ENCODE data around the gene SLC3A2.
A peak's percentile ranks its signal among the peaks of the same experiment; 100 is the strongest.
"Not testable (repeated sequence)": the region's sequence is repeated elsewhere in the genome, so short reads cannot be mapped to it uniquely, and the experiment has no call there.

The SLC3A2 gene

GRCh38 chr11:62852523-62853188, 28.0 kb upstream of the SLC3A2 start:
- DNase-seq: no peak

DNA sequence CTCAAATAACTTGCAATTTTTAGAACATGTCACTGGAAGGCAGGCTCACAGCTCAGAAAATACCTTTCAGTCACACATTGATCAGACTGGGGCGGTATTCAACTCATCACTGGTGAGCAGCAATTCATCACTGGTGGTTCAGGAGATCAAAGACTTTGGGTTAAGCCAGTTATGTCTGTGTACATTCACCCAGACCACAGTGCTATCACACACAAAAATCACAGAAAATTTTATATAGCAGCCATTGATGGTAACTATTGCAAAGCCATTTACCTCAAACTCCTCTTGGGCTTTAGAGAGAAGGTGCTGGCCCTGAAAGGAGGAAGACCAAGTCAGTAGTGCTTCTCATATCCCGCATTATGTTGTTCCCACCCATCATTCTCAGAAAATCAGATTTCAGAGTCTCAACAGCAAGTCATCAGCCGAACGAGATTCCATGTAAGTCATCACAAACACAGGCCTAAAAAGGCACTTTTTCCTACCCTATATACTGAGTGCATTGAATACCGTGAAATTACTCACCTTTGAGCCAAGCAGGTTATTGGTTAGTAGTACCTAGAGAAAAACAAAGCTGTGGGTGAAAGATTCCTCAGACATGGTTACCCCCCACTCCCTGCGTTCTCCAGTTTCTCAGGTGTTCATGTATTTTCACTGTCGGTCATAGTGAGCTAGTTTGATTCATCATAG, 27.3 kb upstream of the SLC3A2 start:
- DNase-seq: no peak

DNA sequence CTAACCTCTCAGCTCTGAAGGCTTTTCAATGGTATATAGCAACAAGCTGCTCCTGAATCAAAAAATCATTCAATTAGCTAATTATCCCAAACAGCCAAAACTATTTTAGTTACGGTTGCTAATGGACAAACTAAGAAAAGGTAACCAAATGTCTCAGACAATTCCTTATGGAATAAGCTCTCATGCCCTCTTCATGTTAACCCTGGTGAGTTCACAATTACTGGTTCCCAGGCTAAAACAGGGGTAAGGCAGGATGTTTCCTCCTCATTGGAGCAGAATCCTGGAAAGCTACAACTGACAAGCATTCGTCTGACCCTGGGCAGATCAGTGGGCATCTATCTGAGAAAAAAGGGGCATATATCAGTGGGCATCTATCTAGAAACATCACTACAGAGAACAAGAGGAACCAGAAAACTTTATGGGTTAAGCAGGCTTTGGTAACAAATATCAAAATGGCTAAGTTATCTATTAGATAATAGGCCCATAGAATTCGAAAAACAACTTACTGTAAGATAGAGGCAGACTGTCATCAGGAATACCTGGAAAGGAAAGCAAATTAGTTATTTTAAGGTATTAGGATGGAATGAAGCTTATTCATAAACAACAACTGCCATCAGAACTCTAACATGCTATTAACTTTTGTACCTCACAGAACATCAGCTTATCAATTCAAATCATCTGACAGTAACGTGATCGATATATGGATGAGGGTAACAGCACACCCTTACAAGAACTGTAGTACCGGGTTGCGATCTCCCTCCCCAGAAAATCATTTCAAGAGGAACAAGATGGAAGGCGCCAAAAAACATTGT, 26.5 kb upstream of the SLC3A2 start:
- no peak for DNase-seq

DNA sequence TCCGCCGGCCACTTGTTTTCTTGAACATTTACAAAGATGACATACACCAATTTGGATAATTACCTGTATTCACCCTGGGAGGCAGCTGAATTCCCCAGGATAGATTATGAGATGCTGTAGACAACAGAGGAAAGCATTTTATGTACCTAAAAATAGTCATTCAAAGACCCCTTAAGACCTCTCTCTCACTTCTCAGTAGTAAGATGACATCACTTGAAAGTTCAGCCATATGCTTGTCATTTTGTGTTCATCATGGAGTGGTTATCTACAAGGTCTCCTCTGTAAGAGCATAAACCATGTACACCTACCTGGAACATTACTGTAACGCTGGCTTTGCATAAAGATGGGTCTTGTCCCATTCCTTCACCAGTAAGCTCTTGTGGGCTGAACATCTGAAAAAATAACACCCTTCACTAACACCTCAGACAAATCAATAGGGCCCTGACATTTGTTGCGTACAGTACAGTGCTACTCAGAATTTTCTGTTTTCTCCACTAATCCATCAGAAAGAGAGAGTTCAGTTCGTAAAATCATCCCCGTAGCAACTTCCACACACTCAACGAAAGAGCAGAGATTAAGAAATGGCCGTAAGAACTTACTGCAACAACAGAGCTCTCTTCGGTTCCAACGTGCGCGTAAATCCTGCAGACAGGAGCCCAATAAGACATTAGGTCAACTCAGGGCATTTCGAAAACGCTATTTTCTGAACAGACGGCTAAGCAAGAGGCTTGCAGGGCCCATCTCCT, 25.7 kb upstream of the SLC3A2 start:
- DNase-seq: no peak

DNA sequence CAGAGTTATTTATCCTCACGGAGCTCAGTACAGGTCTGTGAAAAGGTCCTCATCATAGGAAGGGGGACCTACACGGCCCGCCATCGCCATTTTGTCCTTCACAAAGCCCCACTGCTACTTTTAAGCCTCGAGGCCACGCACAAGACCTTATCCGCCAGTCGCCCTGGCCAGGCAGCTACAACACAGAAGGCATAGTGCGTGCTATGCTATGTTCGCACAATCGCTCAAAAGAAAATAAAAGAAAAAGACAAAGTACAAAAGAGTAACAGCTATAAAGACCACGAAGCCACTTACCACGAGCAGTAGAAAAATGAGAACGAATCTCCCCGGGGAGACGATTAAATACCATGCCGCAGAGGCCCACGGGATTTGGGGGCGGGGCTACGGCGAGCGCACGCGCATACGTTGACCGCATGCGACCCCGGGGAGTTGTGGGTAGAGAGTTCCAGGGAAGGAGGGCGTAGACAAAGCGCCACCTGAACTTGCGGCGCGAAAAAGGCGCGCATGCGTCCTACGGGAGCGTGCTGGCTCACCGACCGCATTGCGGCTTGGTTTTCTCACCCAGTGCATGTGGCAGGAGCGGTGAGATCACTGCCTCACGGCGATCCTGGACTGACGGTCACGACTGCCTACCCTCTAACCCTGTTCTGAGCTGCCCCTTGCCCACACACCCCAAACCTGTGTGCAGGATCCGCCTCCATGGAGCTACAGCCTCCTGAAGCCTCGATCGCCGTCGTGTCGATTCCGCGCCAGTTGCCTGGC, 24.9 kb upstream of the SLC3A2 start:
- peak; percentile 97 for DNase-seq

- DNase-seq: no peak
Measured at GRCh38 chr11:62856333-62856895, 24.3 kb upstream of the SLC3A2 start.

DNA sequence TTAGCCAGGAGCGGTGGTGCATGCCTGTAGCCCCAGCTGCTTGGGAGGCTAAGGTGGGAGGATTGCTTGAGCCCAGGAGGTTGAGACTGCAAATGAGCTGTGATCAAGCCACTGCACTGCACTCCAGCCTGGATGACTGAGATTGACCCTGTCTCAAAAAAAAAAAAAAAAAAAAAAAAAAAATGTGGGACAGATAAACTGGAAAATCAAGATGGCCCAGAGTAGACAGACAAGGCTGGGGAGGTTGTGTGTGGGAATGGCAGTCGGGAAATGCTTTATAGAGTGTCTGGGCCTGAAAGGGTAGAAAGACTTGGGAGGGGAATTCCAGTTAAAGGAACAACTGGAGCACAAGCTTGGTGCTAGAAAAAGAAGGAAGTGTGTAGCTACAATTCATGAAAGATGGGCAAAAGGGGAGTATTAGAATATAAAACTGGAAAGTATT, 23.1 kb upstream of the SLC3A2 start:
- no peak for DNase-seq

GRCh38 chr11:62858201-62858600, 22.5 kb upstream of the SLC3A2 start:
- DNase-seq: no peak

- DNase-seq: not testable (repeated sequence)
Measured at GRCh38 chr11:62859281-62859703, 21.4 kb upstream of the SLC3A2 start.

DNA sequence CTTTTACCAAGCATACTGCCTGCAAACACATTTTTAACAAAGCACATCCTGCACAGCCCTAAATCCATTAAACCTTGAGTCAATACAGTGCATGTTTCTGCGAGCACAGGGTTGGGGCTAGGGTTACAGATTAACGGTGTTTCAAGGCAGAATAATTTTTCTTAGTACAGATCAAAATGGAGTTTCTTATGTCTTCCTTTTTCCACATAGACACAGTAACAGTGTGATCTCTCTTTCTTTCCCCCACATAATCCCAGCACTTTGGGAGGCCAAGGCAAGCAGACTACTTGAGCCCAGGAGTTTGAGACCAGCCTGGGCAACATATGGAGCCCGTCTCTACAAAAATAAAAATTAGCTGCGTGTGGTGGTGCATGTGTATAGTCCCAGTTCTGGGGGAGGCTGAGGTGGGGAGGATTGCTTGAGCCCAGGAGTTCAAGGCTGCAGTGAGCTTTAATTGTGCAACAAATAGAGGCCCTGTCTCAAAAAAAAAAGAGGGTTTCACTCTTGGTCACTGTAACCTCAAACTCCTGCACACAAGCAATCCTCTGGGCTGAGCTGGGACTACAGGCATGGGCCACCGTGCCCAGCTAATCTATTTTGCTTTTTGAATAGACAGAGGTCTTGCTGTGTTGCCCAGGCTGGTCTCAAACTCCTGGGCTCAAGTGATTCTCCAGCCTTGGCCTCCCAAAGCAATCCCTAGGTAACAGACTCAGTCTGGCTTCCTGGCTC, 19.7 kb upstream of the SLC3A2 start:
- no peak for DNase-seq

GRCh38 chr11:62861564-62862192, 19.0 kb upstream of the SLC3A2 start:
- DNase-seq: not testable (repeated sequence)

DNA sequence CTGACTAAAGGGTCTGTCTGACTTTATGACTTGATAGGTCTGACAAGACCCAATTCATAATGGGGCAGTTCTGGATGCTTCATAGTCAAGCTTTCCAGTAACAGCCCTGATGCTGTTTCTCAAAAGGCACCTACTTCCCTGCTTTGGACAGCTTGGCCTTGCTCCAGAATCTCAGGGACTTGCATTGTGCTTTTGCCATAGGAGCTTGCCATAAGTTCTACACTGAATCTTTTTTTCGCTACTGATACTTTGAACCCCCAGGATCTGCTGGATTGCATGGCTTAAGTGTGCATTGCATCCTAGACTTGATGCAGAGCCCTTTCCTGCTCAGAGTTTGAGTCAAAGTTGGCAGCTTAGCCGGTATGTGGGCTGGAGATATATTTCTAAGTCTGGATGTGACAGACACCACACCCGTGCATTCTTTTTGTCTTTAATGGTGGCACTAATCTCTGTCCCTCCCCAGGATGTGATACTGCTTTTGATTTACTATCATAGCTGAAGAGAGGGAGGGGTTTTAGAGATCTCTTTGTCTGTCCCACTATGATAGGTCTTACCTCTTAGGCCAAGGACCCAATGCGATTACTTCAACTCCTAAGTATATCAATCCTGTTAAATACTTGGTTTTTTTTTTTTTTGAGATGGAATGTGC, 16.9 kb upstream of the SLC3A2 start:
- DNase-seq: no peak

DNA sequence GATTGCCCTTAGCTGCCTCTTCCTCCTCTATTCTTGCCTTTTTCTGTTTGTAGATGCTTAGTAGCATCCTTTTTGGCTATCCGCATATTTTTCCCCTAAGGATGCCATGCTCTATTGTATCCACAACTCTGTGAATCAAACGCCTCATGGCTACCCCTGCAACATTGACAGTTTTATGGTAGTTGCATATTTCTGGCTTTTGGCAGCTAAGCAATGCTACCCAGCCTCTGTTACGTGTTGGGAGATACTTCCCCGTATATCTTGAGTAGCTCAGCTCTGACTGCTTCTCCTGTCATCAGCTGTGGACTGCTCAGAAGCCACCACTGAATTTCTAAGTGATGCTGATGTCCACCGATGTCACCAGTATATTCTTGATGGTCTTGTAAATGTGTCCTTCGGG, 15.1 kb upstream of the SLC3A2 start:
- DNase-seq: no peak

DNA sequence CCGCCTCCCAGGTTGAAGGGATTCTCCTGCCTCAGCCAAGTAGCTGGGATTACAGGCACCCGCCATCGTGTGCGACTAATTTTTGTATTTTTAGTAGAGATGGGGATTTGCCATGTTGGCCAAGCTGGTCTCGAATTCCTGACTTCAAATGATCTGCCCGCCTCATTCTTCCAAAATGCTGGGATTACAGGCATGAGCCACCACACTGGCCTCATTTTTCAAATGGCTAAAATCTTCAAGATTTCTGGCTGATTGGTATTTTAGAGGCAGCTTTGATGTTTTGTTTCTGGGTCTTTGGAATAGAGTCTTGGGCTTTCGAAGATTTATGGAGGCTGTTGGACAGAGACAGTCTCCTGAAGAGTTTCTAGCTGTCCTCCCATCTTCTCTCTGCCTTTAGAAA, 5.8 kb upstream of the SLC3A2 start:
- no peak for DNase-seq

GRCh38 chr11:62875698-62876478, 4.8 kb upstream of the SLC3A2 start:
- no peak for DNase-seq

- no peak for DNase-seq
Measured at GRCh38 chr11:62876712-62877111, 4.0 kb upstream of the SLC3A2 start.

GRCh38 chr11:62879235-62879978, 1.3 kb upstream of the SLC3A2 start:
- no peak for DNase-seq

GRCh38 chr11:62880231-62880802, 379 bp upstream of the SLC3A2 start:
- DNase-seq: peak; percentile 66
